GM23248 (cell line): Measurements from ENCODE around the gene NLRP11.

ENCODE experiments used
- EZH2 ChIP-seq: fragments of 200-600 bp; sonication (generic); IDR thresholded peaks from 2 replicates; pipeline ENCODE4 v1.6.1; 2018; ENCODE audit warnings: antibody characterized with exemption, mild to moderate bottlenecking; ENCODE audit not compliant: insufficient read depth, poor library complexity, severe bottlenecking
- EZH2phosphoT487 ChIP-seq: fragments of 200-600 bp; sonication (generic); IDR thresholded peaks from 2 replicates; pipeline ENCODE4 v1.6.1; 2018; ENCODE audit warnings: antibody characterized with exemption, moderate library complexity, mild to moderate bottlenecking, low read depth; ENCODE audit not compliant: insufficient read depth

- no peak for TF ChIP-seq EZH2phosphoT487
- no peak for TF ChIP-seq EZH2
These were observed 65.3 kb downstream of the NLRP11 start for GRCh38 chr19:55766466-55766865.
